ENCODE results near the gene MED26. TPM values are rescaled to one million over a fixed set of nuclear protein-coding genes. Genes with fewer than 3 reads are reported as not detected.

Gene MED26
- total and polyA plus RNA-seq, 2 of the 13 experiments (the other 11 are each of a cell fraction or from before 2014, with no cell fraction given), result 3.5 to 3.8 TPM

GRCh38 chr19:16542045-16542909 is 85.7 kb downstream of the MED26 start, which contains the start of gene CHERP:
CHERP (minus strand) TSS chr19:16542437; CDS start chr19:16542378, 59 bp downstream.
- ATAC-seq (peak; percentile 81), DNase-seq (ENCODE audit: low spot score) (peak; percentile 87), FAIRE-seq (no peak)
- Histone ChIP-seq H3K4me1 (ENCODE audit: insufficient read depth, low read length) (peaks cover 32% of the 10 kb centered on the region), H3K9ac (ENCODE audit: insufficient read depth, low read depth, low read length) (peak within 1 kb of the TSS; percentile 96), H3K27me3 (ENCODE audit: control insufficient read depth in 1 of 2, insufficient read depth in 2 of 2, low read length in 2 of 2) (no peaks in the 10 kb centered on the region; a peak in 1 of 5 replicates), H2AFZ (ENCODE audit: low read length) (no peak within 1 kb of the TSS), H3K4me3 (replicated peaks in 1 of 3; ENCODE audit: insufficient read depth in 1 of 3, low read depth in 2 of 3, low read length in 3 of 3) (peak within 1 kb of the TSS; percentile 86 to 99 (median 96)), H3K27ac (ENCODE audit: extremely low read length, insufficient read depth, low read length) (peak within 1 kb of the TSS; percentile 87), H4K20me1 (ENCODE audit: insufficient read depth, low read length) (peaks cover 21% of the 10 kb centered on the region), H3K79me2 (ENCODE audit: insufficient read depth, low read length) (peaks cover 57% of the 10 kb centered on the region), H3K36me3 (replicated peaks in 1 of 2; ENCODE audit: control insufficient read depth in 1 of 2, insufficient read depth in 2 of 2, low read length in 2 of 2) (peaks cover 9 to 20% of the 10 kb centered on the region in 2 experiments), H3K9me3 (ENCODE audit: low read length) (no peaks in the 10 kb centered on the region), H3K4me2 (ENCODE audit: low read depth, low read length) (peak within 1 kb of the TSS; percentile 89)
- ChIA-PET POLR2A (interaction anchor here (0.9 to 1.5 kb wide), 5 partner anchors 30 to 55 kb away, joined by 3 to 10 read pairs (median 4); partner anchors contain the start of genes C19orf44, CALR3 and SLC35E1), CTCF (ENCODE audit: low intra/inter-chr PET ratio, low total read pairs) (no interaction called here)
- intact Hi-C loops (cut with micrococcal nuclease; ENCODE audit: unreplicated experiment) (no loop called here), in situ Hi-C loops (cut with HindIII; ENCODE audit: extremely low pct_ligation_motif_present, low pct_unique_long_range_greater_than_20kb) (no loop called here)
- 3% methylated on average over 12 of the region's 108 CpGs for WGBS (ENCODE audit: low lambda C conversion rate)
- BruUV-seq (replicated peaks), result no TSS peak
- no peak for TF ChIP-seq ZNF652 (CRISPR knock-in tag; IDR thresholded peaks at IDR 0.05; ENCODE audit: borderline replicate concordance, low read depth)
- TF ChIP-seq GMEB2 (CRISPR knock-in tag; IDR thresholded peaks at IDR 0.05; ENCODE audit: low read depth), result peak; percentile 51; the same call in 1 of the 2 replicates
- TF ChIP-seq ZMYM4 (CRISPR knock-in tag; IDR thresholded peaks at IDR 0.05), result peak; percentile 46
- TF ChIP-seq MED1 (CRISPR knock-in tag; IDR thresholded peaks at IDR 0.05), result peak; percentile 21; the same call in 1 of the 2 replicates
- 0 out of 2 replicates have a peak, but pooled peaks have one; percentile 18 for TF ChIP-seq ZNF784 (CRISPR knock-in tag; IDR thresholded peaks at IDR 0.05; ENCODE audit: borderline replicate concordance)
- peak; percentile 76 for TF ChIP-seq ZC3H13 (CRISPR knock-in tag; IDR thresholded peaks at IDR 0.05)
- TF ChIP-seq NCOA2 (CRISPR knock-in tag; IDR thresholded peaks at IDR 0.05), result peak; percentile 10; the same call in 1 of the 2 replicates
- 0 out of 2 replicates have a peak, but pooled peaks have one; percentile 21 for TF ChIP-seq ZHX1 (CRISPR knock-in tag; IDR thresholded peaks at IDR 0.05; ENCODE audit: low read depth)
- TF ChIP-seq THAP7 (CRISPR knock-in tag; IDR thresholded peaks at IDR 0.05), result peak; percentile 82; the same call in 1 of the 2 replicates
- TF ChIP-seq KMT2B (CRISPR knock-in tag; IDR thresholded peaks at IDR 0.05), result peak; percentile 83
- 0 out of 2 replicates have a peak, but pooled peaks have one; percentile 35 for TF ChIP-seq SP5 (CRISPR knock-in tag; IDR thresholded peaks at IDR 0.05; ENCODE audit: borderline replicate concordance, low read depth)
- 0 out of 2 replicates have a peak, but pooled peaks have one; percentile 48 for TF ChIP-seq EEA1 (CRISPR knock-in tag; IDR thresholded peaks at IDR 0.05; ENCODE audit: borderline replicate concordance)
- peak; percentile 62; the same call in 1 of the 2 replicates for TF ChIP-seq ZFP1 (CRISPR knock-in tag; IDR thresholded peaks at IDR 0.05)
- peak; percentile 7; the same call in 1 of the 2 replicates for TF ChIP-seq MNT (IDR thresholded peaks at IDR 0.05)
- TF ChIP-seq POLR2A (IDR thresholded peaks at IDR 0.05; ENCODE audit: insufficient read depth in 1 of 2, low read depth in 2 of 2, low read length in 2 of 2), result peak; percentile 76 to 95
- peak; percentile 98 for TF ChIP-seq HNRNPLL (IDR thresholded peaks at IDR 0.05; ENCODE audit: low read depth, low read length, poor library complexity, severe bottlenecking)
